ENCODE results near the gene ITPR3. TPM values are rescaled to one million over a fixed set of nuclear protein-coding genes. Genes with fewer than 3 reads are reported as not detected.

The ITPR3 gene
- total RNA-seq, 2 donors from 2014 or later: 17.5 to 25.9 TPM

DNA sequence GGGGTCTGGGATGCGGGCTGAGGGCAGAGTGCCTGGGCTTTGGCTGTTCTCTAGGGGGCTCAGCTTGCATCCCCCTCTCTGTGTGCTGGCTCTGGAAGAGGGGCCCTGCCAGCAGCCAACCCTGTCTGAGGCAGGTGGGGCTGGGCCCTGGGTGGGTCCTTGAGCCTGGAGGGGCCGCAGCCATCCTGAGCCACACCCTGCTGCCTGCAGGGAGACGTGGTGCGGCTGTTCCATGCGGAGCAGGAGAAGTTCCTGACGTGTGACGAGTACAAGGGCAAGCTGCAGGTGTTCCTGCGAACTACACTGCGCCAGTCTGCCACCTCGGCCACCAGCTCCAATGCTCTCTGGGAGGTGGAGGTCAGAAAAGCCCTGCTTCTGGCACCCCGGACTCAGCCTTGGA lies 41.2 kb downstream of the ITPR3 start:
- Histone ChIP-seq H3K4me1 (no peaks in the 10 kb centered on the region), H3K4me3 (no peak overlapping the region), H3K36me3 (replicated peaks in 1 of 2; ENCODE audit: insufficient read depth in 1 of 2, low read depth in 2 of 2) (peaks cover 0 to 2% of the 10 kb centered on the region in 2 donors), H3K9me3 (no peaks in the 10 kb centered on the region), H3K27ac (no peak overlapping the region), H3K27me3 (no peaks in the 10 kb centered on the region)
- intact Hi-C loops (cut with DNase I): no loop called here
- ATAC-seq (no peak), DNase-seq (no peak)
- TF ChIP-seq CTCF (IDR thresholded peaks at IDR 0.05) (no peak), POLR2A (IDR thresholded peaks at IDR 0.05) (no peak)
- WGBS, 2 donors: 92 to 94% methylated on average over 8 of the region's 11 CpGs

DNA sequence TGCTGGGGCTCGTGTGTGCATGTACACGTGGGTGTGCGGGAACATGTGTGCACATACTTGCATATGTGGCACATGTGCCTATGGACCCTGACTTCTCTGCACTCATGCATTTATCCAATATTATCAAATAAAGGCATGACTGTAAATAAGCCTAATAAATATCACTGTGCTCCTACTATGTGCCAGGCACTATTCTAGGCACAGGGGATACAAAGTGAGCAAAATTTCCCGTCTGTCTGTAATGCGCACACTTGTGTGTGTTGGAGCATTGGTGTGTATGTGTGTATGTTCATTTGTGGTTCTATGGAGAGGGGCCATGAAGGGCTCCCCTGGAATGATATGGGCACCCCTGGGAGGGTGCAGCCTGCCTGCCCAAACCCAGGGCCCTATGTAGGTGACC lies 41.9 kb downstream of the ITPR3 start:
- Histone ChIP-seq H3K4me3 (no peak overlapping the region), H3K9me3 (no peaks in the 10 kb centered on the region), H3K36me3 (replicated peaks in 1 of 2; ENCODE audit: insufficient read depth in 1 of 2, low read depth in 2 of 2) (peaks cover 0 to 2% of the 10 kb centered on the region in 2 donors), H3K27ac (no peak overlapping the region), H3K4me1 (no peaks in the 10 kb centered on the region), H3K27me3 (no peaks in the 10 kb centered on the region)
- no peak for TF ChIP-seq POLR2A (IDR thresholded peaks at IDR 0.05)
- no peak for TF ChIP-seq CTCF (IDR thresholded peaks at IDR 0.05)
- 81 to 84% methylated on average over 5 of the region's 5 CpGs for WGBS, 2 donors
- no peak for ATAC-seq
- no peak for DNase-seq
- intact Hi-C loops (cut with DNase I): no loop called here

DNA sequence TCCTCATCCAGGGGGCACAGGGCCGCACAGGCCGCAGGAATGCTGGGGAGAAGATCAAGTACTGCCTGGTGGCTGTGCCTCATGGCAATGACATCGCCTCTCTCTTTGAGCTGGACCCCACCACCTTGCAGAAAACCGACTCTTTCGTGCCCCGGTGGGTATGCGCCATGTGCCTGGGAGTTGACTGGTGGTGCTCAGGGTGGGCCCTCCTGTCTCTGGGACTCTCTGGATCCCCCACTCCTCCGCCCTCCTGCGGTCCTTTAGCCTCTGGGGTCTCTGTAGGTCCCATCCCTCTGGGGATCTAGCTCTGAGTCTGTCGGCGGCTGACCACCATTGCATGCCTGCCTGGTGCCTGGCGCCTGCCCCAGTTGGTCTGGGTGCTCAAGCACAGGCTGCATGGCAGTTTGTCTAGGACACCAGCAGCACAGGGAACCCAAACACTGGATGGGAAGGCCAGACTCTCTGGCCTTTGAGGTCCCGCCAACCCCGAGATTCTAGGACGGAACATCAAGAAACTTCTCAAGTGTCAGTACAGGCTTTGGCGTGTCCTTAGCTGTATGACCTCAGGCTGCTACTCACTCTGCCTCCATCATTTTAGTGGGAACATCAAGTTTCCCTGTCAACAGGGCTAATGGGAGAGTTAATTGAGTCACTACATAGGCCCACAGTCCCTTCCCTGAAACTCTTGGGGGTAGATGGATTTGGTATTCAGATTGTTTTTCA lies 42.8 kb downstream of the ITPR3 start:
- no peaks in the 10 kb centered on the region for H3K27me3 ChIP-seq
- no peak for ATAC-seq
- no peak overlapping the region for H3K4me3 ChIP-seq
- no peak for DNase-seq
- no peaks in the 10 kb centered on the region for H3K4me1 ChIP-seq
- H3K27ac ChIP-seq: no peak overlapping the region
- H3K9me3 ChIP-seq: no peaks in the 10 kb centered on the region
- no peak for TF ChIP-seq POLR2A (IDR thresholded peaks at IDR 0.05)
- no peak for TF ChIP-seq CTCF (IDR thresholded peaks at IDR 0.05)
- WGBS, 2 donors: 94 to 100% methylated on average over 5 to 14 of the region's 16 CpGs
- H3K36me3 ChIP-seq (replicated peaks in 1 of 2; ENCODE audit: insufficient read depth in 1 of 2, low read depth in 2 of 2): peaks cover 0 to 6% of the 10 kb centered on the region in 2 donors
- intact Hi-C loops (cut with DNase I): no loop called here

DNA sequence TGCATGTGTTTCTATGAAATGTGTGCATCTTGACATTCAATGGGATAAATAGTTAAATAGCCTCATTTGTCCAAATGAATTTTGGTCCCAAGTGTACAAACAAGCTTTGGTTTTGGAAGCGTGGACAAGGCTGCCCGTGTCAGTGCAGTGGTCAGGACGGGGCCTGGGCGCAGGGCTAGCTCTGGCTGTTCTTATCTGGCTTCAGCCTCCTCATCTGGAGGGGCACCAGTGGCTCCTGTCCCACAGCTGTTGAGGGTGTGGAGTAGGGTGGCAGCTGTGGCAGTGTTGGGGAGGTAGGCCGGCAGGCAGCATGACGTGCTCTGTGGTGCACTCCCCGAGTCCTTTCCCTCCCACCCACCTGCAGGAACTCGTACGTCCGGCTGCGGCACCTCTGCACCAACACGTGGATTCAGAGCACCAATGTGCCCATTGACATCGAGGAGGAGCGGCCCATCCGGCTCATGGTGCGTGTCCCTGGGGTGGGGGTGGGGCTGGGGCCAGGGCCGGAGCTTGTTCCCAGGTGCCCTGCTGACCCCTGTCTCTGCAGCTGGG lies 43.5 kb downstream of the ITPR3 start:
- Histone ChIP-seq H3K27ac (no peak overlapping the region), H3K4me1 (no peaks in the 10 kb centered on the region), H3K9me3 (no peaks in the 10 kb centered on the region), H3K4me3 (no peak overlapping the region), H3K36me3 (replicated peaks in 1 of 2; ENCODE audit: insufficient read depth in 1 of 2, low read depth in 2 of 2) (peaks cover 0 to 7% of the 10 kb centered on the region in 2 donors), H3K27me3 (no peaks in the 10 kb centered on the region)
- no peak for TF ChIP-seq POLR2A (IDR thresholded peaks at IDR 0.05)
- intact Hi-C loops (cut with DNase I): no loop called here
- DNase-seq (no peak), ATAC-seq (no peak)
- 90 to 95% methylated on average over 9 to 17 of the region's 17 CpGs for WGBS, 2 donors

DNA sequence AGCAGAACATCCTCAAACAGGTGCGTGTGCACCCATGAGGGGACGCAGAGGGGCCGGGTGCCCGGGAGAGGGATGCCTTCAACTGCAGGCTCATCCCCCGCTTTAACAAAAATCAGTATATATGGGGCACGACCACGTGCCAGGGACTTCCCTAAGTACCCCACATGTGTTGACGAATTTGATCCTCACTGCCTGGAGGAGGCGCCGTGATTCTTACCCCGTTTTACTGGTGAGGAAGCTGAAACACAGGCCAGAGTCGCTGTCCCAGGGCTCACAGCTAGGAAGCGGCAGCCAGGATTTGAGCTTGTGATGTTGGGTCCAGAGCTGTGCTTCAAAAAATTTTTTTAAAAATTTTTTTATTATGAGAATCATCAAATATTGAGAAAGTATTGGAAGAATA lies 44.8 kb downstream of the ITPR3 start:
- TF ChIP-seq CTCF (IDR thresholded peaks at IDR 0.05) (no peak), POLR2A (IDR thresholded peaks at IDR 0.05) (no peak)
- H3K4me1 ChIP-seq: no peaks in the 10 kb centered on the region
- H3K4me3 ChIP-seq: no peak overlapping the region
- H3K9me3 ChIP-seq: no peaks in the 10 kb centered on the region
- no peaks in the 10 kb centered on the region for H3K27me3 ChIP-seq
- no peak overlapping the region for H3K27ac ChIP-seq
- intact Hi-C loops (cut with DNase I): no loop called here
- ATAC-seq (no peak), DNase-seq (no peak)
- peaks cover 0 to 9% of the 10 kb centered on the region in 2 donors for H3K36me3 ChIP-seq (replicated peaks in 1 of 2; ENCODE audit: insufficient read depth in 1 of 2, low read depth in 2 of 2)
- 81 to 83% methylated on average over 13 of the region's 13 CpGs for WGBS, 2 donors
